HG02623 (cell line): ENCODE measurements around the gene OGDH.

Experiments
- ATAC-seq: cut with Tn5 transposase; IDR thresholded peaks from one replicate; pipeline ENCODE4 v1.9.1; 2021; ENCODE audit warnings: moderate library complexity; ENCODE audit not compliant: unreplicated experiment

OGDH gene

GRCh38 chr7:44617225-44617890, 10.9 kb downstream of the OGDH start:
- ATAC-seq = no peak

GRCh38 chr7:44618045-44618444, 11.6 kb downstream of the OGDH start:
- ATAC-seq = no peak

GRCh38 chr7:44618753-44619152, 12.3 kb downstream of the OGDH start:
- ATAC-seq = no peak

- ATAC-seq = no peak
These were observed 14.8 kb downstream of the OGDH start for GRCh38 chr7:44621034-44621749.

GRCh38 chr7:44621750-44622103, 15.3 kb downstream of the OGDH start:
- no peak for ATAC-seq

- ATAC-seq = peak; percentile 61
These were observed 16.1 kb downstream of the OGDH start for GRCh38 chr7:44622342-44623151.

DNA sequence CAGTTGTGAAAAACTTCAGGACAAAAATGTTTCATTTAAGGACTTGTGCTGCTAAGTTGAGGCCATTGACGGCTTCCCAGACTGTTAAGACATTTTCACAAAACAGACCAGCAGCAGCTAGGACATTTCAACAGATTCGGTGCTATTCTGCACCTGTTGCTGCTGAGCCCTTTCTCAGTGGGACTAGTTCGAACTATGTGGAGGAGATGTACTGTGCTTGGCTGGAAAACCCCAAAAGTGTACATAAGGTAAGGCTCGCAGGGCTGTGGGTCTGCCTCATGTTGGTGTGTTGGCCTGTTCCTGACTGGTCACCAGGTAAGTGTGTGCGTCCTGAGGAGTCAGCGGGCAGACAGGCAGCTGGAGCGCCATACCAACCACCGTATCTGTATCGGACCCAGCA, 17.9 kb downstream of the OGDH start:
- ATAC-seq = no peak

- no peak for ATAC-seq
These were observed 19.4 kb downstream of the OGDH start for GRCh38 chr7:44625526-44626471.

DNA sequence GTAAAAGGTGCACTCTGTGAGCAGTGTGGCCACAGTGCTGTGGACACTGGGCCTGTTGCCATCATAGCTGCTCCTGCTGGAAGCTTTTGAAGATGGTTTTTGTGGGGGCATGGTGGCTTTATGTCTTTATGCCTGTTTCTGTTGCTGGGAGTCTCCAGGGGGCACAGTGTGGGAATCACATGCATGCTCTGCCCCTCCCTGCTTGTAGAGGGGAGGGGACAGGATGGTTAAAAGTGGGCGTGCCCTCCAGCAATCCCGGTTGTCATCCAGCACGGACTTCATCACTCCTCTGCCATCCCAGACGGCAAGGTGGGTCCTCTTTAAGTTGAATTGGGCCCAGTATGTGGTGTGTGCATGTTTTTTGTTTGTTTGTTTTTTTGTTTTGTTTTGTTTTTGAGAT, 20.2 kb downstream of the OGDH start:
- ATAC-seq = no peak

- peak; percentile 46 for ATAC-seq
These were observed 23.5 kb downstream of the OGDH start for GRCh38 chr7:44629829-44630522.

- no peak for ATAC-seq
These were observed 24.5 kb downstream of the OGDH start for GRCh38 chr7:44630792-44631457.

GRCh38 chr7:44631458-44632115, 25.2 kb downstream of the OGDH start:
- no peak for ATAC-seq

- ATAC-seq = no peak
These were observed 25.8 kb downstream of the OGDH start for GRCh38 chr7:44632196-44632595.

DNA sequence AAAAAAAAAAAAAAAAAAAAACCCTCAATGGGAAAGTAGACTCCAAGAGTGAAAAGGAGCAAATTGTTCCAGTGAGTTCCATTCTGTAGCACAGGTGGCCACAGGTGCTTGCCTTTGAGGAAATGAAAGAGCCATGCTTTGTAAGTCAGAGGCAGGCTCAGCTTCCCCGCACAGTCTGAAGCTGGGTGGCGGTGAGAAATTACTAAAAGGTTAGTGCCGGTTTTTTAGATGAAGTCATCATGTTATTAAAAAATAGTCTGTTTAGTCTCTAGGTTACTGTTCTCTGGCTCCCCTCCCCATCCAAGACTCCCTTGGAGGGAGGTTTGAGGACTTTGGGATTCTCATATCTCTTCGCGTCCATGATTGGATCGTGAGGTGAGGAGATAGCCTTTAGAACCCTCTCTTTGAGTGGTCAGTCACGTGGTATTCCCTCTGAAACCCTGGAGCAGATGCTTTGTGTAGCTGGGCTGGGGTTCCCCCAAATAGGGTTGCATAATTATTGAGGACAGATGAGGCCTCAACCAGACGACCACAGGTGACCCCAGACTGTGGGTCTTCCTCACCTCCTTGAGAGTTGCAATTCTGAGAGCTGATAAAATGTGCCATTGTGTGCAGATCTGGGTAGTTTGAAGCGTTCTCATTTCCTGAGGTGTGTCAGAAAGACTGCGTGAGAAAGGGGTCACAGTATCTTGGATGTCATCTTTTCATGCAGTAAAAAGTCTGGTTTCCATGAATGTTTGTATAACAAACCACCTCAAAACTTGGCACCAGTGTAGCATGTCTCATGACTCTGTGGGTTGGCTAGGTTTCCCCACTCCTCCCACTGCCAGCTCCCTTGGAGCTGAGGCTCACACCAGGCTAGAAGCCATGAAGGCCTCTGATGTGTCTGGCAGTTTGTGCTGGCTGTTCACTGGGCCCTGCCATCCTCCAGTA, 27.1 kb downstream of the OGDH start:
- ATAC-seq = peak; percentile 50

DNA sequence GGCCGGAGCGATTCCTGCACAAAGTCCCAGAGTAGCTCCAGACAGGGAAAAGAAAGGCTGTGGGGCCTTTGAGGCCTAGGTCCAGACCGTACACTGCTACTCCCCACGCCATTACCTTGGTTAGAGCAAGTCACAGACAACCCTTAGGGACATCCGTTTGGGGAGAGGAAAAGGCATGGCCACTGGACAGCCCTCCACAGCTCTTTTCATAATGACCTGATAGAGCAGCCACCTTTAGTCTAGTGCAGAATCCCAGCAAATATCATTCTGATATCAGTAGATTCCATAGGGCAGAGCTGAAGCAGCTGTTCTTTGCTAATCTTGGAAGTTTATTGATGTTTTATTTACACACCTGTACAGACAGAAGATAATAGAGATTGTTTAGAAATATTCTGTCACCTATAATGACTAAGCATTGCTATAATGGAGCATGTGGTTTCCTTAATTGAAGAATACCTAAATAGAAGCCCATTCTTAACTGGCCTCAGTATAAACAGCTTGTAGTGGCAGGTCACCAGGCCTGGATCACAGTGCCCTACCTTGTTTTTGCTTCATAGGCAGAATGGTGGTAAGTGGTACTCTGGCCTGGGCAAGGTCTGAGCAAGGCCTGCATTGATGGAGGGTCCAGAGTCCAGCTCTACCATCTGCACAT, 27.9 kb downstream of the OGDH start:
- no peak for ATAC-seq

DNA sequence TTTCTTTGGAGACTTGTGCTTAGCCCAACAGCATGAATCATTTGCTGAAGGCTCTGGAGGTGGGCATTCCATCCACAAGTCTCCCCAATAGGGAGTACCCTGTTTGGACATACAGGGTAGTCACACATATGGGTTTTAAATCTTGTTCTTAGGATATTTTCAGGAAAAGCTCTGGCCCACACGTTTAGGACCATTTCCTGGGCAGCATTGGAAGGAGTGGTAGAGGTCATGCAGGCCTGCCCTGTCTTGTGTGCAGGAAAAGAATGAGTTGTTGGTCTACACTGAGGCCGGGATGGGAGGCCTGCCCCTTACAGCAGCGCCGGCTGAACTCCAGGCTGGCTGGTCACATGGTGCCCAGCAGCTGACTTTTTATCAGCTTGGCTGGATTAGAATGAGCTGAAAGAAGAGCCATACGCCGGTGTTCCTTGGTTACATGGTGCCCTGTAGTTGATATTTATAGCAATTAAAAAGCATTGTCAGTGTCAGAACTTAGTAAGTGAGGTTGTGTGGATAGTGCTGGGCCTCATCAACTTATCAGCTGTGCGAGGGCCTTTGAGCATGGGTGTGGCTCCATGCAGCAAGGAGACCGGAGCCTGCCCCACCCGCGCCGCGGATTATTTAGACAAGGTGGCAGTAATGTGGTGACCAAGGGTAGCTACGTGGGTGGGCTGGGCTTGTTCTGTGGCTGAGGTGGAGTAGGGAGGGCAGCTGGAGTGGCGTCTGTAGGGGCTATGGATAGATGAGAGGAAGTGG, 28.6 kb downstream of the OGDH start:
- no peak for ATAC-seq

- ATAC-seq = no peak
These were observed 29.7 kb downstream of the OGDH start for GRCh38 chr7:44636041-44636584.
